HepG2 (cell line): ENCODE results near the gene DOK1. TPM values are rescaled to one million over a fixed set of nuclear protein-coding genes. Genes with fewer than 3 reads are reported as not detected.

Experiments
- ATAC-seq: fragments of 200-7000 bp; cut with Tn5 transposase; 3 replicates; pipeline ENCODE4 v1.9.1; 2020; ENCODE audit warnings: mild to moderate bottlenecking, moderate library complexity
- BruUV-seq: library from RNA; stranded (reverse); fragments of 400-500 nt; replicated peaks from 2 replicates; lab custom pipeline; 2021; lab: Mats Ljungman, UMichigan
- CTCF ChIA-PET: fragments of 300-600 bp; formaldehyde crosslinking; extraction: SDS; loops from one replicate; lab custom pipeline; 2021; ENCODE audit warnings: low total read pairs, inconsistent platforms, low intra/inter-chr PET ratio; lab: Yijun Ruan, JAX
- POLR2A ChIA-PET: fragments of 350-600 bp; sonication (Branson Sonifier 250); formaldehyde crosslinking; loops from one replicate; lab custom pipeline; 2020; ENCODE audit warnings: antibody characterized with exemption, inconsistent platforms; lab: Yijun Ruan, JAX
- DNase-seq: peaks from one replicate; pipeline ENCODE4 v3.0.0-alpha.2; 2015; ENCODE audit warnings: low spot score
- FAIRE-seq: peaks from 3 replicates; lab custom pipeline; 2011; peaks lifted over from hg19 to GRCh38; lab: Jason Lieb, UNC
- H2AFZ ChIP-seq: one replicate; pipeline ENCODE4 v1.6.1; 2011; ENCODE audit warnings: low read length, inconsistent platforms
- H3K27ac ChIP-seq: fragments of 300-600 bp; 3 replicates; pipeline ENCODE4 v1.8.0; 2011; ENCODE audit warnings: mixed run types, mild to moderate bottlenecking, mixed read lengths, low read length, inconsistent platforms; ENCODE audit not compliant: insufficient read depth; ENCODE audit errors: extremely low read length
- H3K27me3 ChIP-seq, 2 experiments: fragments of 200-600 bp in 1 of 2; 2 replicates in 1 of 2; 3 replicates in 1 of 2; pipeline versions ENCODE4 v1.6.0 to v1.8.0; 2011; ENCODE audit warnings: low read length in 2 of 2, mild to moderate bottlenecking in 2 of 2, moderate library complexity in 2 of 2, inconsistent platforms in 1 of 2; ENCODE audit not compliant: insufficient read depth in 2 of 2, control insufficient read depth in 1 of 2
- H3K36me3 ChIP-seq, 2 experiments: fragments of 200-600 bp in 1 of 2; replicated peaks in 1 of 2; 2 replicates in 1 of 2; 3 replicates in 1 of 2; pipeline versions ENCODE4 v1.5.1 to v1.8.0; 2011; ENCODE audit warnings: low read length in 2 of 2, inconsistent platforms in 1 of 2; ENCODE audit not compliant: insufficient read depth in 2 of 2, control insufficient read depth in 1 of 2
- H3K4me1 ChIP-seq: 2 replicates; pipeline ENCODE4 v1.5.1; 2012; ENCODE audit warnings: low read length, inconsistent platforms; ENCODE audit not compliant: insufficient read depth
- H3K4me2 ChIP-seq: 2 replicates; pipeline ENCODE4 v1.6.0; 2011; ENCODE audit warnings: low read depth, low read length, inconsistent platforms
- H3K4me3 ChIP-seq, 3 experiments: fragments of 200-600 bp in 1 of 3; sonication (generic), shearing (Covaris generic) in 1 of 3; replicated peaks in 1 of 3; 2 replicates each; pipeline ENCODE4 v1.5.1; 2011 to 2016; ENCODE audit warnings: low read length in 3 of 3, inconsistent platforms in 2 of 3, low read depth in 2 of 3, mild to moderate bottlenecking in 2 of 3, control low read depth in 1 of 3, mixed read lengths in 1 of 3; ENCODE audit not compliant: insufficient read depth in 1 of 3
- H3K79me2 ChIP-seq: one replicate; pipeline ENCODE4 v1.6.1; 2011; ENCODE audit warnings: low read length, inconsistent platforms; ENCODE audit not compliant: insufficient read depth
- H3K9ac ChIP-seq: 2 replicates; pipeline ENCODE4 v1.6.0; 2011; ENCODE audit warnings: mild to moderate bottlenecking, low read depth, low read length, inconsistent platforms; ENCODE audit not compliant: insufficient read depth
- H3K9me3 ChIP-seq: 2 replicates; pipeline ENCODE4 v1.5.1; 2012; ENCODE audit warnings: mild to moderate bottlenecking, low read length
- H4K20me1 ChIP-seq: 2 replicates; pipeline ENCODE4 v1.6.0; 2011; ENCODE audit warnings: inconsistent platforms, mild to moderate bottlenecking, low read length, moderate library complexity; ENCODE audit not compliant: insufficient read depth
- MEF2D ChIP-seq: sonication (generic); formaldehyde crosslinking; IDR thresholded peaks from 2 replicates; pipeline ENCODE4 v1.5.1; 2020; ENCODE audit warnings: mild to moderate bottlenecking, missing genetic modification reagents
- PBX2 ChIP-seq: IDR thresholded peaks from 2 replicates; pipeline ENCODE4 v1.6.1; 2016; ENCODE audit warnings: control low read depth
- SMAD1 ChIP-seq: sonication (generic); formaldehyde crosslinking; IDR thresholded peaks from 2 replicates; pipeline ENCODE4 v1.4.0; 2020; ENCODE audit warnings: missing genetic modification reagents, low read depth, mild to moderate bottlenecking, borderline replicate concordance
- SMC3 ChIP-seq: IDR thresholded peaks from 2 replicates; pipeline ENCODE4 v1.6.1; 2011; ENCODE audit warnings: low read length, improper control_type of control experiment
- ZMYM3 ChIP-seq: sonication (generic); formaldehyde crosslinking; IDR thresholded peaks from 2 replicates; pipeline ENCODE4 v1.5.1; 2020; ENCODE audit warnings: mild to moderate bottlenecking, missing genetic modification reagents
- ZNF317 ChIP-seq: sonication (generic); formaldehyde crosslinking; IDR thresholded peaks from 2 replicates; pipeline ENCODE4 v1.5.0; 2020; ENCODE audit warnings: mild to moderate bottlenecking, missing genetic modification reagents
- ZNF333 ChIP-seq: sonication (generic); formaldehyde crosslinking; IDR thresholded peaks from 2 replicates; pipeline ENCODE4 v1.4.0; 2020; ENCODE audit warnings: mild to moderate bottlenecking, missing genetic modification reagents, borderline replicate concordance
- ZSCAN9 ChIP-seq: IDR thresholded peaks from 2 replicates; pipeline ENCODE4 v1.6.1; 2016; ENCODE audit warnings: borderline replicate concordance
- WGBS: methylation state at CpG from one replicate; pipeline ENCODE4 v1.1.6; 2017; ENCODE audit warnings: low lambda C conversion rate; 5-methylcytosine and 5-hydroxymethylcytosine counted together
- in situ Hi-C: cut with HindIII; loops from 2 replicates; pipeline ENCODE4 v1.10.0; 2017; ENCODE audit warnings: low pct_unique_long_range_greater_than_20kb; ENCODE audit not compliant: extremely low pct_ligation_motif_present
- intact Hi-C: fragments of 100-400 bp; cut with micrococcal nuclease; formaldehyde crosslinking; loops from one replicate; pipeline ENCODE4 v1.10.0; 2022; ENCODE audit not compliant: unreplicated experiment
- polyA plus RNA-seq, 8 experiments: library from polyadenylated mRNA; depleted of rRNA in 3 of 8; stranded (reverse) in 7 of 8; unstranded in 1 of 8; fragments of >200 nt; fragmentation: Illumina TruSeq in 4 of 8; extraction: Trizol in 4 of 8; gene quantifications; 2 replicates each; pipeline versions ENCODE4 v1.2.1 to v1.2.3, GENCODE V29; 2011 to 2016; ENCODE audit warnings: low read depth in 4 of 8, missing spikeins in 1 of 8, mixed read lengths in 1 of 8; ENCODE audit not compliant: insufficient read depth in 1 of 8
- total RNA-seq, 5 experiments: library from RNA; depleted of rRNA; stranded (reverse); fragments of >200 nt; fragmentation: Illumina TruSeq; extraction: Trizol; gene quantifications; 2 replicates each; pipeline ENCODE4 v1.2.3, GENCODE V29; 2016; ENCODE audit warnings: low read depth in 1 of 5

DOK1 gene
- total and polyA plus RNA-seq, 2 of the 13 experiments (the other 11 are each of a cell fraction or from before 2014, with no cell fraction given): 0.53 to 0.74 TPM

- H2AFZ ChIP-seq: no peak overlapping the region
- intact Hi-C loops (no loop called here), in situ Hi-C loops (no loop called here)
- POLR2A ChIA-PET: interaction anchor here (0.6 to 5.4 kb wide), 20 partner anchors 9 to 406 kb away, joined by 3 to 135 read pairs (median 6); partner anchors contain the start of genes CCDC142, INO80B, LBX2 and MRPL53
- DNase-seq: no peak
- no peak for FAIRE-seq
- peaks cover 21 to 40% of the 10 kb centered on the region in 2 experiments for H3K36me3 ChIP-seq
- no peak overlapping the region for H3K9ac ChIP-seq
- H3K4me1 ChIP-seq: peaks cover 64% of the 10 kb centered on the region
- 98% methylated on average over 11 of the region's 11 CpGs for WGBS
- no peak overlapping the region for H3K4me3 ChIP-seq
- CTCF ChIA-PET: no interaction called here
- H4K20me1 ChIP-seq: no peaks in the 10 kb centered on the region
- no TSS peak for BruUV-seq
- H3K4me2 ChIP-seq: peak overlapping the region; percentile 100
- no peaks in the 10 kb centered on the region; a peak in 1 of 5 replicates for H3K27me3 ChIP-seq
- TF ChIP-seq PBX2 (CRISPR knock-in tag): no peak
- no peak for TF ChIP-seq SMC3
- TF ChIP-seq SMAD1 (CRISPR knock-in tag): no peak
- no peak for TF ChIP-seq ZSCAN9
- TF ChIP-seq ZNF317 (CRISPR knock-in tag): peak; percentile 97
- no peak for TF ChIP-seq ZMYM3 (CRISPR knock-in tag)
- no peak for TF ChIP-seq MEF2D
- no peak for TF ChIP-seq ZNF333 (CRISPR knock-in tag)
- TF ChIP-seq, all 625 proteins: peak for 1
- H3K27ac ChIP-seq: peak overlapping the region; percentile 11
- ATAC-seq: no peak
- H3K9me3 ChIP-seq: no peaks in the 10 kb centered on the region
- peaks cover 50% of the 10 kb centered on the region for H3K79me2 ChIP-seq
These were observed 27.8 kb upstream of the DOK1 start for GRCh38 chr2:74526649-74527230.
